ENCODE data around the gene FGF11. TPM values are rescaled to one million over a fixed set of nuclear protein-coding genes. Genes with fewer than 3 reads are reported as not detected.
"Not testable (repeated sequence)": the region's sequence is repeated elsewhere in the genome, so short reads cannot be mapped to it uniquely, and the experiment has no call there.

FGF11 gene
- total RNA-seq, 2 donors from 2014 or later = 2.1 TPM; not detected in 1

DNA sequence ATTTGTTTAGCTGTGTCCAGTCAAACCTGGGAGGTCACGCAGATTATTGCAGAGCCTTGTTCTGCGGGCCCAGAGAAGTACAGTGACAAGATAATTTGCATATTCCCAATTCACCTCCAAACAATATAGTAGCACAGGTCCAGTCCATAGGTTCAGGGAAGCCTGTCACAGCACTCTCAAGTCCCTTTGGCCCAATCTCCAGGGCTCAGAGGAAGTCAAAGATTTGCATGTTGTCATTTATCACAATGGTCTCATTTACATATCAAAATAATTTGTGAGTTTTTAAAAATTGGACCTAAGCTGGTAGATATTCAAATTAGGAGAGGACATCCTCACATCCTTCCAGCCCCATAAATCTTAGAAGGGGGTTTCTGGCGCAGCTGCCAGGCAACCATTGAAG, 28.2 kb downstream of the FGF11 start:
- 82 to 91% methylated on average over 3 of the region's 3 CpGs for WGBS, 2 donors
- DNase-seq (no peak), ATAC-seq (no peak)
- no peak for TF ChIP-seq POLR2A (IDR thresholded peaks at IDR 0.05)
- TF ChIP-seq, protein P1, sequence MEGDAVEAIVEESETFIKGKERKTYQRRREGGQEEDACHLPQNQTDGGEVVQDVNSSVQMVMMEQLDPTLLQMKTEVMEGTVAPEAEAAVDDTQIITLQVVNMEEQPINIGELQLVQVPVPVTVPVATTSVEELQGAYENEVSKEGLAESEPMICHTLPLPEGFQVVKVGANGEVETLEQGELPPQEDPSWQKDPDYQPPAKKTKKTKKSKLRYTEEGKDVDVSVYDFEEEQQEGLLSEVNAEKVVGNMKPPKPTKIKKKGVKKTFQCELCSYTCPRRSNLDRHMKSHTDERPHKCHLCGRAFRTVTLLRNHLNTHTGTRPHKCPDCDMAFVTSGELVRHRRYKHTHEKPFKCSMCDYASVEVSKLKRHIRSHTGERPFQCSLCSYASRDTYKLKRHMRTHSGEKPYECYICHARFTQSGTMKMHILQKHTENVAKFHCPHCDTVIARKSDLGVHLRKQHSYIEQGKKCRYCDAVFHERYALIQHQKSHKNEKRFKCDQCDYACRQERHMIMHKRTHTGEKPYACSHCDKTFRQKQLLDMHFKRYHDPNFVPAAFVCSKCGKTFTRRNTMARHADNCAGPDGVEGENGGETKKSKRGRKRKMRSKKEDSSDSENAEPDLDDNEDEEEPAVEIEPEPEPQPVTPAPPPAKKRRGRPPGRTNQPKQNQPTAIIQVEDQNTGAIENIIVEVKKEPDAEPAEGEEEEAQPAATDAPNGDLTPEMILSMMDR (IDR thresholded peaks at IDR 0.05) = no peak
- H3K36me3 ChIP-seq (replicated peaks in 1 of 2; ENCODE audit: insufficient read depth in 1 of 2, low read depth in 2 of 2) = peaks cover 0 to 7% of the 10 kb centered on the region in 2 donors
- H3K9me3 ChIP-seq = no peaks in the 10 kb centered on the region
- peak overlapping the region in 2 of 4 donors; percentile 32 to 53 for H3K27ac ChIP-seq
- no peak overlapping the region for H3K4me3 ChIP-seq
- no peaks in the 10 kb centered on the region for H3K27me3 ChIP-seq
- H3K4me1 ChIP-seq = peaks cover 63% of the 10 kb centered on the region
- intact Hi-C loops (cut with DNase I) = no loop called here

DNA sequence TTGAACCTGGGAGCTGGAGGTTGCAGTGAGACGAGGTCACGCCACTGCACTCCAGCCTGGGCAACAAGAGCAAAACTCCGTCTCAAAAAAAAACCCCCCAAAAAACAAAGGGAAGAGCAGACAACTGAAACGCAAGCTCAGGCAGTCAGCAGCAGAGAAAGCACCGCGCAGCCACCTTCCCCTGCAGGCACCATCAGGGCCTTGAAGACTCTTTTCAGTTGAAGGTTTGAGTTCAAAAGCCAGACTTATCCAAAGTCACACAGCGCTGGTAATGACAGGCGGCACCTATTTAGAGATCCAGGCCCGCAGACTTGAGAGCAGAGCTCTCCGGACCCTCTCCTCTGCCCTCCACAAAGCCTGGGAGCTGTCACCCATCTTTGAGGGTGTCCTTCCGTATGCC, 29.0 kb downstream of the FGF11 start:
- ATAC-seq (no peak), DNase-seq (no peak)
- peaks cover 63% of the 10 kb centered on the region for H3K4me1 ChIP-seq
- TF ChIP-seq, protein P1 (IDR thresholded peaks at IDR 0.05) = no peak
- TF ChIP-seq POLR2A (IDR thresholded peaks at IDR 0.05) = no peak
- 97% methylated on average over 11 of the region's 11 CpGs for WGBS, 2 donors
- no peak overlapping the region for H3K4me3 ChIP-seq
- no peaks in the 10 kb centered on the region for H3K27me3 ChIP-seq
- H3K9me3 ChIP-seq = no peaks in the 10 kb centered on the region
- intact Hi-C loops (cut with DNase I) = no loop called here
- H3K36me3 ChIP-seq (replicated peaks in 1 of 2; ENCODE audit: insufficient read depth in 1 of 2, low read depth in 2 of 2) = peaks cover 0 to 5% of the 10 kb centered on the region in 2 donors
- H3K27ac ChIP-seq = no peak overlapping the region

DNA sequence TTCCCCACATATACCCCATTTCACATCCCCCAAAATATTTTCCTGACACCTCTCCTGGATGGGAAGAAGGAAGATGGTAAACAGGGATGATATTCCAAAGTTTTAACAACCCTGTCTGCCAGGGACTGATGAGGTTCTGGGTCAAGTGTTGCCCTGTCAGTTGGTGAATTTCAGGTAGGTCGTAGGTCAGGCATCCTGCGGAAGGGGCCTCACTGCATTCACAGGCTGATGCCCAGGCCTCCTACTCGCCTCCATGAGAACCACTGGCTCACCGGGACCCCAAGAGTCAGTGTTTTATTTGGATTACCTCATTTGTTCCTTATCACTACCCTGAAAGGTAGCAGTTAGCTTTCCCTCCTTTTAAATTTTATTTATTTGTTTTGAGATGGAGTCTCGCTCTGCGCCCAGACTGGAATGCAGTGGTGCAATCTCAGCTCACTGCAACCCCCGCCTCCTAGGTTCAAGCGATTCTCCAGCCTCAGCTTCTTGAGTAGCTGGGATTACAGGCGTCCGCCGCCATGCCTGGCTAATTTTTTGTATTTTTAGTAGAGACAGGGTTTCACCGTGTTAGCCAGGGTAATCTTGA, 29.6 kb downstream of the FGF11 start:
- Histone ChIP-seq H3K27me3 (no peaks in the 10 kb centered on the region), H3K27ac (peak overlapping the region in 1 of 4 donors; percentile 27), H3K4me1 (peaks cover 63% of the 10 kb centered on the region), H3K4me3 (no peak overlapping the region), H3K36me3 (replicated peaks in 1 of 2; ENCODE audit: insufficient read depth in 1 of 2, low read depth in 2 of 2) (peaks cover 0 to under 1% of the 10 kb centered on the region in 2 donors), H3K9me3 (no peaks in the 10 kb centered on the region)
- 75 to 77% methylated on average over 12 of the region's 12 CpGs for WGBS, 2 donors
- intact Hi-C loops (cut with DNase I) = no loop called here
- DNase-seq (no peak), ATAC-seq (no peak)
- TF ChIP-seq, protein P1 (IDR thresholded peaks at IDR 0.05) = no peak
- no peak for TF ChIP-seq POLR2A (IDR thresholded peaks at IDR 0.05)

DNA sequence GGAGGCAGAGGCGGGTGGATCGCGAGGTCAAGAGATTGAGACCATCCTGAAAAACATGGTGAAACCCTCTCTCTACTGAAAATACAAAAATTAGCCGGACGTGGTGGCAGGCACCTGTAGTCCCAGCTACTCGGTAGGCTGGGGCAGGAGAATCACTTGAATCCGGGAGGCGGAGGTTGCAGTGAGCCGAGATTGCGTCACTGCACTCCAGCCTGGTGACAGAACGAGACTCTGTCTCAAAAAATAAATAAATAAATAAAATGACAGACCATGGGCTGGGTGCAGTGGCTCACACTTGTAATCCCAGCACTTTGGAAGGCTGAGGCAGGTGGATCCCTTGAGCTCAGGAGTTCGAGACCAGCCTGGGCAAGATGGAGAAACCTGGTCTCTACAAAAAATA, 30.5 kb downstream of the FGF11 start:
- Histone ChIP-seq H3K27ac (peak overlapping the region in 3 of 4 donors; percentile 81 to 94 (median 88)), H3K4me1 (peaks cover 69% of the 10 kb centered on the region)
- H3K4me3 ChIP-seq; H3K27me3 ChIP-seq; H3K9me3 ChIP-seq; DNase-seq; ATAC-seq; H3K36me3 ChIP-seq (replicated peaks in 1 of 2; ENCODE audit: insufficient read depth in 1 of 2, low read depth in 2 of 2); intact Hi-C loops (cut with DNase I): not testable (repeated sequence)
- WGBS, 2 donors = 94% methylated on average over 12 of the region's 12 CpGs

DNA sequence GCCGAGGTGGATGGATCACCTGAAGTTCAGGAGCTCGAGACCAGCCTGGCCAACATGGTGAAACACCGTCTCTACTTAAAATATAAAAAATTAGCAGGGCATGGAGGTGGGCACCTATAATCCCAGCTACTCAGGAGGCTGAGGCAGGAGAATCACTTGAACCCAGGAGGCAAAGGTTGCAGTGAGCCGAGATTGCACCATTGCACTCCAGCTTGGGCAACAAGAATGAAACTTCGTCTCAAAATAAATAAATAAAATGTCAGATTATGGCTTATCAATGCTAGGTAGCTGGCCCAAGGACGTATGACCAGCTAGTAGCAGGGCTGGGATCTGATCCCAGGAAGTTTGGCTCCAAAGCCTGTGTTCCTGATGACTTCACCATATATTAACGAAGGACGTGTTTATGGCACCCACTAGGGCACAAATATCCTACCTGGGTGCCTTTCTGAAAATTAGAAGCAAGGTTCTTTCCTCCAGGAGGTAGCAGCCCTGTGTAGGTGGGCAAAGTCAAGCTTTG, 31.2 kb downstream of the FGF11 start:
- H3K27me3 ChIP-seq; H3K9me3 ChIP-seq; intact Hi-C loops (cut with DNase I); H3K4me3 ChIP-seq; H3K36me3 ChIP-seq (replicated peaks in 1 of 2; ENCODE audit: insufficient read depth in 1 of 2, low read depth in 2 of 2): not testable (repeated sequence)
- 41 to 54% methylated on average over 6 to 8 of the region's 8 CpGs for WGBS, 2 donors
- Histone ChIP-seq H3K27ac (peak overlapping the region; percentile 75 to 94 (median 84)), H3K4me1 (peaks cover 76% of the 10 kb centered on the region)
- TF ChIP-seq, protein P1 (IDR thresholded peaks at IDR 0.05) = peak in 2 of 7 experiments; percentile 16 to 38
- TF ChIP-seq POLR2A (IDR thresholded peaks at IDR 0.05) = peak in 2 of 3 donors; percentile 18 to 37
- peak; percentile 77 to 92 (median 84) for DNase-seq
- peak; percentile 96 for ATAC-seq

Measured in body of pancreas (tissue), 4 donors.